ENCODE data around the gene ANK2.

The ANK2 gene

DNA sequence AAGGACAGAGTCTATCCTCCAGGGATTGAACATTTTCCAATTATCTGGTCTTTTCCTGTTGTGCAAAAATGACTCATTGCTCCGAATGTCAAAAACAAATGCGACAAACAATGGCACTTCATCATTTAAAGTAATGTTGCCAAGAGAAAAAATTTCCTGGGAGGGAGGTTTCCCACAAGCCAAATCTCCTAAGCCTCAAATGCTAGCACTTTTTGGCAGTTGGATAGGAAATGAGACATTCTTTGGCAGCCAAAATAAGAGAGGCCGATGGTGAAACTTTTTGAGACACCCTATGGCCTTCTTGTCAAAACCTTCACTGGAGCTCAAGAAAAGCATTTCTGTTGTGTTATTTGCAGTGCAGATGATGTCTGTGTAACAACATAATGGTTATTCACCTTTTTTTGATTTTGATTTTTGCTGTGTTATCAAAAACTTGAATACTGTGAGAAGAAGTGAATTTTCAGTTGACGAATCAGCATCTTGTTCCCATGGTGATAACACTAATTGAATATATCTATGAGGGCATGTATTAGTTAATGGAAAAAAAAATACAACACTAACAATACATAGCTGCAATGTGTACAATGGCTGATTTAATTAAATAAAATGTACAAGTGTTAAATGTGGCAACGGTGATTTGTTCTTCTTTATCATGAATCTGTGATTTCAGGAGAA lies 333.8 kb downstream of the ANK2 start:
- Histone ChIP-seq H3K27me3 (no peaks in the 10 kb centered on the region), H3K36me3 (peaks cover 8% of the 10 kb centered on the region), H3K9me3 (no peaks in the 10 kb centered on the region), H3K4me1 (peaks cover 4% of the 10 kb centered on the region), H3K4me3 (ENCODE audit: low read depth, low read length) (no peak overlapping the region)
- TF ChIP-seq, protein P1, sequence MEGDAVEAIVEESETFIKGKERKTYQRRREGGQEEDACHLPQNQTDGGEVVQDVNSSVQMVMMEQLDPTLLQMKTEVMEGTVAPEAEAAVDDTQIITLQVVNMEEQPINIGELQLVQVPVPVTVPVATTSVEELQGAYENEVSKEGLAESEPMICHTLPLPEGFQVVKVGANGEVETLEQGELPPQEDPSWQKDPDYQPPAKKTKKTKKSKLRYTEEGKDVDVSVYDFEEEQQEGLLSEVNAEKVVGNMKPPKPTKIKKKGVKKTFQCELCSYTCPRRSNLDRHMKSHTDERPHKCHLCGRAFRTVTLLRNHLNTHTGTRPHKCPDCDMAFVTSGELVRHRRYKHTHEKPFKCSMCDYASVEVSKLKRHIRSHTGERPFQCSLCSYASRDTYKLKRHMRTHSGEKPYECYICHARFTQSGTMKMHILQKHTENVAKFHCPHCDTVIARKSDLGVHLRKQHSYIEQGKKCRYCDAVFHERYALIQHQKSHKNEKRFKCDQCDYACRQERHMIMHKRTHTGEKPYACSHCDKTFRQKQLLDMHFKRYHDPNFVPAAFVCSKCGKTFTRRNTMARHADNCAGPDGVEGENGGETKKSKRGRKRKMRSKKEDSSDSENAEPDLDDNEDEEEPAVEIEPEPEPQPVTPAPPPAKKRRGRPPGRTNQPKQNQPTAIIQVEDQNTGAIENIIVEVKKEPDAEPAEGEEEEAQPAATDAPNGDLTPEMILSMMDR (IDR thresholded peaks at IDR 0.05; ENCODE audit: low read depth, low read length): no peak
- DNase-seq: no peak

DNA sequence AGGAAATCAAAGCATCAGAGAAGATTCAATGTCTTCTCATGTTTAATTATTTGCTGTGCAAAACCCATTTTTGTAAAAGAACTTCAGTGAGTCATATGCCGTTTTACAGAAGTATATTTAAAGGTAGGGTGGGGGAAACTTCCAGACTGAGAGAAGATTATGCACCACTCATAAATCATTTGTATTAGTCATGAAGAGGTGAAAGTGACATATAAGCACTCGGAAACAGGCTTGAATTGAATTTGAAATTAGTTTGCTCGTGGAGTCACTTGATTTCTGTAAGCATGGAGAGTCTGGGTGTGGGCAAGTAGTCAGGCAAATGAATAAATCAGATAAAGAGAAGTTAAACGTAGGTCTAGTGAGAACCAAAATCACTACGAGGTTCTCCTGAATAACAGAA lies 335.1 kb downstream of the ANK2 start:
- Histone ChIP-seq H3K36me3 (peaks cover 8% of the 10 kb centered on the region), H3K9me3 (no peaks in the 10 kb centered on the region), H3K4me1 (peaks cover 4% of the 10 kb centered on the region), H3K4me3 (ENCODE audit: low read depth, low read length) (no peak overlapping the region), H3K27me3 (no peaks in the 10 kb centered on the region)
- DNase-seq: no peak
- TF ChIP-seq, protein P1 (IDR thresholded peaks at IDR 0.05; ENCODE audit: low read depth, low read length): no peak

DNA sequence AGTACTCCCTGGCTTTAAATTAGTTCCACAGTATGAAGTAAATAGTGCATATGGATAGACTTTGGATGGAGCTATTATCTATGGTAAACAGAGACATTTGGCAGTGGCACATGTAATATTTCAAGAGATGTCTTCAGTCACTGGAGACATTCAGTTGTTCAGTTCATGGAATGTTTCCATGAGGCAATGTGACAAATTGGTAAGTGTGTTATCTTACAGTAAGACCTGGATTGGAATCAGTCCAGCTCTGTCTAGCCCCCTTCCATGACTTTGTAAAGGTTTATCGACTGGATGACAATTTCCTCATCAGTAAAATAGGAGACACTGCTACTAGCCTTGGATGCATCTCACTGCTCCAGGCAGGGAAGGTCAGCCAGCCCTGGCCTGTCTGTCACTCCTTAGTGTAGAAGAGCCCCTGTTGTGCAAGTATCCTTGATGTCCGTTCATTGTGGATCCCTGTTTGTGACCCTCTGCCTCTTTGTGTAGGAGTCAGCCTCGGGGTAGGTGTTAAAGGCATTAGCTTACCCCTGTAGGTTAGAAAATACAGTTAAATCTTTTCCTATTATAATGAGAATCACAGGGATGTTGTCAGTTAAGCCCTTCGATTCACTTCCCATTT lies 335.9 kb downstream of the ANK2 start:
- Histone ChIP-seq H3K36me3 (peaks cover 8% of the 10 kb centered on the region), H3K4me1 (peaks cover 4% of the 10 kb centered on the region), H3K4me3 (ENCODE audit: low read depth, low read length) (no peak overlapping the region), H3K9me3 (no peaks in the 10 kb centered on the region), H3K27me3 (no peaks in the 10 kb centered on the region)
- no peak for DNase-seq
- TF ChIP-seq, protein P1 (IDR thresholded peaks at IDR 0.05; ENCODE audit: low read depth, low read length): no peak

DNA sequence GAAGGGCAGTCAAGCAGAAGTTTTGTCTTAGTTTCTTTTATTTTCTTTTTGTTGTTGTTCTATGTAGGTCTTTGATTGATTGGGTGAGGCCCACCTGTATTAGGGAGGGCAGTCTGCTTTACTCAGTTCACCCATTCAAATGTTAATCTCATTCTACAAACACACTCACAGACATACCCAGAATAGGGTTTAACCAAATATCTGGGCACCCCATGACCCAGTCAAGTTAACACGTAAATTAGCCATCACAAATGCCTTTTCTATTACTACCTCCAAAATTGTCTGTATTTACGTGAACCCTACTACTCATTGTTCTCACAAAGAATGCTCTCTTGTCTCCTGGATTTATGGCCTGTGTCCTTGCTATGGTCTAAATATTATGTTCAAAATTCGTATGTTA lies 339.7 kb downstream of the ANK2 start:
- no peak for DNase-seq

DNA sequence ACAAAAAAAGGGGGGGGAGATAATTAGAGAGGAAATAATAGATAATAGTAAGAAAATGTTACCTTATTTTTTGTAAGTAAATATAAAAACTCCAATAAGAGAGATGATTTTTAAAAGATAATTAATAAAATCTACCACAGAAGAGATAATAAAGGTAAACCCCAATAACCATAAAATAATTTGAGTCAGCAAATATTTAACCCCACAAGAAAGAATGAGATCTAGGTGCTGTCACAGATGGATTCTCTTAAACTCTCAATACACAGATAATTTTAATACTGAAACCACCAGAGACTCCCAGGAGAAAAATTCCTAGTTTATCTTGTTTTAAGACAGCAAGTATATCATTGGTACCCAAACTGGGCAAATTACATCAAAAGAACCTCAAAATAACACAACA lies 341.4 kb downstream of the ANK2 start:
- Histone ChIP-seq H3K4me1 (no peaks in the 10 kb centered on the region; the same call in 1 of the 2 replicates), H3K4me3 (ENCODE audit: low read depth, low read length) (no peak overlapping the region), H3K36me3 (no peaks in the 10 kb centered on the region), H3K27me3 (no peaks in the 10 kb centered on the region), H3K9me3 (no peaks in the 10 kb centered on the region)
- DNase-seq: no peak
- TF ChIP-seq, protein P1 (IDR thresholded peaks at IDR 0.05; ENCODE audit: low read depth, low read length): no peak

More for the DNA sequence above, 339.7 kb downstream of the ANK2 start:
- no peak overlapping the region for H3K4me3 ChIP-seq (ENCODE audit: low read depth, low read length)
- no peaks in the 10 kb centered on the region for H3K36me3 ChIP-seq
- no peaks in the 10 kb centered on the region for H3K9me3 ChIP-seq
- no peaks in the 10 kb centered on the region for H3K27me3 ChIP-seq
- TF ChIP-seq, protein P1 (IDR thresholded peaks at IDR 0.05; ENCODE audit: low read depth, low read length): no peak
- no peaks in the 10 kb centered on the region; the same call in 1 of the 2 replicates for H3K4me1 ChIP-seq

DNA sequence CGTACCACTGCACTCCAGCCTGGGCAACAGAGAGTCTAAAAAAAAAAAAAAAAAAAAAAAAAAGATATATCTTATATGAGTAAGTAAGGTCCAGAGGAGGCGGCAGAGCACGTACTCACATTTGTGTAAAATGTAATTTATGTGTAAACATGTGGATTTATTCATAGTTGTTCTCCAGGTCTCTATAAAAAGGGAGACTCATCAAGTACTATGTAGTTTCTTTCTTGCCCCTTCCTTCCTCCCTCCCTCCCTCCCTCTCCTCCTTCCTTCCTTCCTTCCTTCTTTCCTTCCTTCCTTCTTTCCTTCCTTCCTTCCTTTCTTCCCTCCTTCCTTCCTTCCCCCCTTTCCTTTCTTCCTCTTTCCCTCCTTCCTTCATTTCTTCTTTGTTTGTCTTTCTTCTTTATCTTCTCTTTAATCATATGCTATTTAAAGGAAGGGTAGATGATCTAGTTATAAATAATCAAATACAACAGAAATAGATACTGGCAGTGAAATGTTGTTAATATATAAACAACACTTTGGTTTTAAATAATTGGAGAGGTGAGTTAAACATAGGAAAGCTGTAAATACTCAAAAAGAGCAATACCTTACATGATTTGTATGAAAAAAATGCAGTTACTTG lies 344.8 kb downstream of the ANK2 start:
- Histone ChIP-seq H3K27me3 (no peaks in the 10 kb centered on the region), H3K9me3 (no peaks in the 10 kb centered on the region), H3K4me1 (no peaks in the 10 kb centered on the region), H3K4me3 (ENCODE audit: low read depth, low read length) (no peak overlapping the region), H3K36me3 (no peaks in the 10 kb centered on the region)
- no peak for DNase-seq
- TF ChIP-seq, protein P1 (IDR thresholded peaks at IDR 0.05; ENCODE audit: low read depth, low read length): no peak

All from BE2C (cell line).